ENCODE data around the gene RNF5.

- TF ChIP-seq POLR2A (IDR thresholded peaks at IDR 0.05), result no peak
- no peak for TF ChIP-seq CTCF (IDR thresholded peaks at IDR 0.05)
Measured at GRCh38 chr6:32146687-32147086, 31.5 kb upstream of the RNF5 start.
